WTC11 (cell line): ENCODE measurements around the gene POLE4. TPM values are rescaled to one million over a fixed set of nuclear protein-coding genes. Genes with fewer than 3 reads are reported as not detected.

Experiments used
- ATAC-seq: fragments of 200-7000 bp; cut with Tn5 transposase; 2 replicates; pipeline ENCODE4 v1.10.0; 2021; ENCODE audit warnings: mild to moderate bottlenecking, moderate library complexity
- CTCF ChIA-PET: fragments of 300-600 bp; sonication (Branson Sonifier 250); formaldehyde crosslinking; loops from one replicate; lab custom pipeline; 2021; ENCODE audit warnings: antibody characterized with exemption; lab: Charles Lee
- POLR2A ChIA-PET: fragments of 350-600 bp; sonication (Branson Sonifier 250); formaldehyde crosslinking; loops from one replicate; lab custom pipeline; 2021; ENCODE audit warnings: antibody characterized with exemption; lab: Charles Lee
- DNase-seq: peaks from one replicate; pipeline ENCODE4 v3.0.0; 2021; ENCODE audit warnings: low spot score
- H3K27ac Mint-ChIP-seq: 2 replicates; pipeline ENCODE4 v1.8.0; 2021; ENCODE audit warnings: mixed read lengths
- H3K27me3 Mint-ChIP-seq: 2 replicates; pipeline ENCODE4 v1.8.0; 2021; ENCODE audit warnings: low read depth, mild to moderate bottlenecking, moderate library complexity, mixed read lengths
- H3K36me3 Mint-ChIP-seq: 2 replicates; pipeline ENCODE4 v1.8.0; 2021; ENCODE audit warnings: mixed read lengths
- H3K4me1 Mint-ChIP-seq: 2 replicates; pipeline ENCODE4 v1.8.0; 2022; ENCODE audit warnings: mixed read lengths
- H3K4me3 Mint-ChIP-seq: 2 replicates; pipeline ENCODE4 v1.8.0; 2021; ENCODE audit warnings: mild to moderate bottlenecking, moderate library complexity, mixed read lengths
- H3K9me3 Mint-ChIP-seq: 2 replicates; pipeline ENCODE4 v1.8.0; 2021; ENCODE audit warnings: mixed read lengths
- CREB1 ChIP-seq: sonication (generic); formaldehyde crosslinking; IDR thresholded peaks from 2 replicates; pipeline ENCODE4 v1.8.0; 2023; ENCODE audit warnings: mild to moderate bottlenecking, missing genetic modification reagents
- ELF4 ChIP-seq: sonication (generic); formaldehyde crosslinking; IDR thresholded peaks from 2 replicates; pipeline ENCODE4 v1.8.1; 2022; ENCODE audit warnings: low read depth, mild to moderate bottlenecking, moderate library complexity, missing genetic modification reagents
- ESRRA ChIP-seq: sonication (generic); formaldehyde crosslinking; IDR thresholded peaks from 2 replicates; pipeline ENCODE4 v1.8.1; 2022; ENCODE audit warnings: mild to moderate bottlenecking, missing genetic modification reagents, borderline replicate concordance
- FOXK1 ChIP-seq: sonication (generic); formaldehyde crosslinking; IDR thresholded peaks from 2 replicates; pipeline ENCODE4 v1.8.0; 2022; ENCODE audit warnings: mild to moderate bottlenecking, moderate library complexity, missing genetic modification reagents
- GRHL2 ChIP-seq: fragments of 250-450 bp; sonication (Bioruptor Pico); IDR thresholded peaks from 2 replicates; pipeline ENCODE4 v1.8.0; 2022; ENCODE audit warnings: mild to moderate bottlenecking, moderate library complexity; ENCODE audit not compliant: insufficient replicate concordance, severe bottlenecking
- JAZF1 ChIP-seq: fragments of 250-450 bp; sonication (Bioruptor Pico); IDR thresholded peaks from 2 replicates; pipeline ENCODE4 v1.9.0; 2021; ENCODE audit warnings: moderate library complexity, mild to moderate bottlenecking, inconsistent platforms
- KAT7 ChIP-seq: sonication (generic); formaldehyde crosslinking; IDR thresholded peaks from 2 replicates; pipeline ENCODE4 v1.8.1; 2023; ENCODE audit warnings: missing genetic modification reagents, mild to moderate bottlenecking, borderline replicate concordance
- MXD4 ChIP-seq: fragments of 250-450 bp; sonication (Bioruptor Pico); IDR thresholded peaks from 2 replicates; pipeline ENCODE4 v1.8.0; 2021; ENCODE audit warnings: mild to moderate bottlenecking, moderate library complexity, borderline replicate concordance
- NR1H2 ChIP-seq: sonication (generic); formaldehyde crosslinking; IDR thresholded peaks from 2 replicates; pipeline ENCODE4 v1.9.0; 2021; ENCODE audit warnings: mild to moderate bottlenecking, moderate library complexity, missing genetic modification reagents
- OVOL2 ChIP-seq: fragments of 250-450 bp; sonication (Bioruptor Pico); IDR thresholded peaks from 2 replicates; pipeline ENCODE4 v1.9.0; 2021; ENCODE audit warnings: mild to moderate bottlenecking, borderline replicate concordance
- SOX15 ChIP-seq: fragments of 250-450 bp; sonication (Bioruptor Pico); IDR thresholded peaks from 2 replicates; pipeline ENCODE4 v1.9.0; 2021; ENCODE audit warnings: mild to moderate bottlenecking
- ZNF219 ChIP-seq: sonication (generic); formaldehyde crosslinking; IDR thresholded peaks from 2 replicates; pipeline ENCODE4 v1.8.0; 2023; ENCODE audit warnings: missing genetic modification reagents, mild to moderate bottlenecking, borderline replicate concordance
- ZNF232 ChIP-seq: sonication (generic); formaldehyde crosslinking; IDR thresholded peaks from 2 replicates; pipeline ENCODE4 v1.8.0; 2022; ENCODE audit warnings: mild to moderate bottlenecking, missing genetic modification reagents
- ZNF317 ChIP-seq: sonication (generic); formaldehyde crosslinking; IDR thresholded peaks from 2 replicates; pipeline ENCODE4 v1.8.1; 2023; ENCODE audit warnings: low read depth, mild to moderate bottlenecking, moderate library complexity, missing genetic modification reagents, borderline replicate concordance
- ZNF396 ChIP-seq: fragments of 250-450 bp; sonication (Bioruptor Pico); IDR thresholded peaks from 2 replicates; pipeline ENCODE4 v1.8.0; 2021; ENCODE audit warnings: mild to moderate bottlenecking, moderate library complexity, borderline replicate concordance
- ZNF416 ChIP-seq: fragments of 250-450 bp; sonication (Bioruptor Pico); IDR thresholded peaks from 2 replicates; pipeline ENCODE4 v1.9.0; 2021; ENCODE audit warnings: mild to moderate bottlenecking, inconsistent platforms
- total RNA-seq: library from RNA; stranded (reverse); gene quantifications from 3 replicates; pipeline ENCODE4 v1.2.3, GENCODE V29; 2021
- TF ChIP-seq, protein P1 (sequence below): fragments of 250-450 bp; sonication (Bioruptor Pico); IDR thresholded peaks from 2 replicates; pipeline ENCODE4 v1.9.0; 2021; ENCODE audit warnings: mild to moderate bottlenecking
- TF ChIP-seq, protein P2 (sequence below): sonication (generic); formaldehyde crosslinking; IDR thresholded peaks from 2 replicates; pipeline ENCODE4 v1.8.1; 2022; ENCODE audit warnings: missing genetic modification reagents, borderline replicate concordance
- TF ChIP-seq, protein P3 (sequence below): sonication (generic); formaldehyde crosslinking; IDR thresholded peaks from 2 replicates; pipeline ENCODE4 v1.8.1; 2022; ENCODE audit warnings: mild to moderate bottlenecking, moderate library complexity, missing genetic modification reagents
- TF ChIP-seq, protein P4 (sequence below): sonication (generic); formaldehyde crosslinking; IDR thresholded peaks from 2 replicates; pipeline ENCODE4 v1.8.1; 2022; ENCODE audit warnings: low read depth, mild to moderate bottlenecking, moderate library complexity, missing genetic modification reagents, borderline replicate concordance
- TF ChIP-seq, protein P5 (sequence below): sonication (generic); formaldehyde crosslinking; IDR thresholded peaks from 2 replicates; pipeline ENCODE4 v1.8.0; 2022; ENCODE audit warnings: mild to moderate bottlenecking, missing genetic modification reagents
- TF ChIP-seq, protein P6 (sequence below): sonication (generic); formaldehyde crosslinking; IDR thresholded peaks from 2 replicates; pipeline ENCODE4 v1.8.1; 2022; ENCODE audit warnings: low read depth, missing genetic modification reagents, borderline replicate concordance
- TF ChIP-seq, protein P7 (sequence below): fragments of 250-450 bp; sonication (Bioruptor Pico); IDR thresholded peaks from 2 replicates; pipeline ENCODE4 v2.1.2; 2022; ENCODE audit warnings: mild to moderate bottlenecking, moderate library complexity
- TF ChIP-seq, protein P8 (sequence below): sonication (generic); formaldehyde crosslinking; IDR thresholded peaks from 2 replicates; pipeline ENCODE4 v1.8.1; 2023; ENCODE audit warnings: mild to moderate bottlenecking, missing genetic modification reagents

POLE4 gene
- total RNA-seq, 1 experiment from 2014 or later = 31.5 TPM

DNA sequence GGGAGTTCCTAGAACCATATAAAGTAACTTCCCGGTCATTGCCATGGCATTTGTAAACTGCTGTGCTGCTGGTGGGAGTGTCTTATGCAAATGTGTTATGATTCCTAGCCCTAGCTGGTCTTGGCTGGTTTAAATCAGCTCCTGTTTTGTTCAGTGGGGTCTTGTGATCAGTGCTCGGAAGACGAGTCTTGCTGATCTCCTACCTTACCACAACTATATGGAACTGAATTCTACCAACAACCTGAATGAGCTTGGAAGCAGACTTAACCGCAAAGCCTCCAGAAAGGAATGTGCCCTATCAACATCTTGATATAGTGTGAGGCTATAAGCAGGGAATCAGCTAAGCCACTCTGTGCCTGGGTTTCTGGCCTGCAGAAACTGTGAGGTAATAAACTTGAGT lies 33.5 kb downstream of the POLE4 start:
- POLR2A ChIA-PET = no interaction called here
- Mint-ChIP-seq H3K4me3 (no peak overlapping the region), H3K36me3 (no peaks in the 10 kb centered on the region), H3K9me3 (peaks cover 3% of the 10 kb centered on the region; the same call in 1 of the 2 replicates), H3K27ac (no peak overlapping the region; the same call in 1 of the 2 replicates), H3K27me3 (no peaks in the 10 kb centered on the region), H3K4me1 (peaks cover 27% of the 10 kb centered on the region)
- ATAC-seq (peak; percentile 55), DNase-seq (no peak)
- TF ChIP-seq, protein P1, sequence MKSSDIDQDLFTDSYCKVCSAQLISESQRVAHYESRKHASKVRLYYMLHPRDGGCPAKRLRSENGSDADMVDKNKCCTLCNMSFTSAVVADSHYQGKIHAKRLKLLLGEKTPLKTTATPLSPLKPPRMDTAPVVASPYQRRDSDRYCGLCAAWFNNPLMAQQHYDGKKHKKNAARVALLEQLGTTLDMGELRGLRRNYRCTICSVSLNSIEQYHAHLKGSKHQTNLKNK (CRISPR knock-in tag) = no peak
- TF ChIP-seq, protein P2, sequence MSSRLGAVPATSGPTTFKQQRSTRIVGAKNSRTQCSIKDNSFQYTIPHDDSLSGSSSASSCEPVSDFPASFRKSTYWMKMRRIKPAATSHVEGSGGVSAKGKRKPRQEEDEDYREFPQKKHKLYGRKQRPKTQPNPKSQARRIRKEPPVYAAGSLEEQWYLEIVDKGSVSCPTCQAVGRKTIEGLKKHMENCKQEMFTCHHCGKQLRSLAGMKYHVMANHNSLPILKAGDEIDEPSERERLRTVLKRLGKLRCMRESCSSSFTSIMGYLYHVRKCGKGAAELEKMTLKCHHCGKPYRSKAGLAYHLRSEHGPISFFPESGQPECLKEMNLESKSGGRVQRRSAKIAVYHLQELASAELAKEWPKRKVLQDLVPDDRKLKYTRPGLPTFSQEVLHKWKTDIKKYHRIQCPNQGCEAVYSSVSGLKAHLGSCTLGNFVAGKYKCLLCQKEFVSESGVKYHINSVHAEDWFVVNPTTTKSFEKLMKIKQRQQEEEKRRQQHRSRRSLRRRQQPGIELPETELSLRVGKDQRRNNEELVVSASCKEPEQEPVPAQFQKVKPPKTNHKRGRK = no peak
- TF ChIP-seq KAT7 (CRISPR knock-in tag) (no peak), ZNF416 (no peak), ELF4 (no peak)
- CTCF ChIA-PET = interaction anchor here (0.9 to 1.6 kb wide), 2 partner anchors 16 to 73 kb away, joined by 3 to 5 read pairs; no protein-coding TSS in a partner anchor

DNA sequence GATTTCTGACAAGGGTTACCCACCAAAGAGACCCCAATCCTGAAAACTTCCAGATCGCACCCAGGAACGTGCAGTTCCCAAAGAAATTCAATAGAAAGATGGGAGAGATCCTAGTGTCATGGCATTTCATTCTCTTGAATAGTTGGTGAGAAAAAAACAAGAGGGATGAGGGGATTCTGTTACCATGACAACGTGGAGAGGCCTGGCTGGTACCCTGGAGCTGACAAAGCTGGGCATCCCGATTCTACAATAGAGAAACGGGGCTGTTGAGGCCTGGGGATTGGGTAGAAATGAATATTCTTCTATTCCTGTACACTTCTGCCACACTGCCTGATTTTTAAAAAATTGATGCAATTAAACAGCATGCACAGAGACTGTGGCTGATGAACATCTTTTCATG lies 41.0 kb downstream of the POLE4 start:
- H3K4me3 Mint-ChIP-seq = no peak overlapping the region
- ATAC-seq = no peak
- ChIA-PET CTCF (no interaction called here), POLR2A (no interaction called here)
- no peak overlapping the region for H3K27ac Mint-ChIP-seq
- no peaks in the 10 kb centered on the region for H3K27me3 Mint-ChIP-seq
- peaks cover 15% of the 10 kb centered on the region for H3K9me3 Mint-ChIP-seq
- TF ChIP-seq, protein P3, sequence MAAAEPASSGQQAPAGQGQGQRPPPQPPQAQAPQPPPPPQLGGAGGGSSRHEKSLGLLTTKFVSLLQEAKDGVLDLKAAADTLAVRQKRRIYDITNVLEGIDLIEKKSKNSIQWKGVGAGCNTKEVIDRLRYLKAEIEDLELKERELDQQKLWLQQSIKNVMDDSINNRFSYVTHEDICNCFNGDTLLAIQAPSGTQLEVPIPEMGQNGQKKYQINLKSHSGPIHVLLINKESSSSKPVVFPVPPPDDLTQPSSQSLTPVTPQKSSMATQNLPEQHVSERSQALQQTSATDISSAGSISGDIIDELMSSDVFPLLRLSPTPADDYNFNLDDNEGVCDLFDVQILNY = no peak
- TF ChIP-seq ZNF396 (CRISPR knock-in tag) (no peak), ZNF232 (CRISPR knock-in tag) (no peak), MXD4 (CRISPR knock-in tag) (no peak), ZNF317 (CRISPR knock-in tag) (no peak), SOX15 (no peak), JAZF1 (CRISPR knock-in tag) (no peak), OVOL2 (no peak)
- TF ChIP-seq, protein P4, sequence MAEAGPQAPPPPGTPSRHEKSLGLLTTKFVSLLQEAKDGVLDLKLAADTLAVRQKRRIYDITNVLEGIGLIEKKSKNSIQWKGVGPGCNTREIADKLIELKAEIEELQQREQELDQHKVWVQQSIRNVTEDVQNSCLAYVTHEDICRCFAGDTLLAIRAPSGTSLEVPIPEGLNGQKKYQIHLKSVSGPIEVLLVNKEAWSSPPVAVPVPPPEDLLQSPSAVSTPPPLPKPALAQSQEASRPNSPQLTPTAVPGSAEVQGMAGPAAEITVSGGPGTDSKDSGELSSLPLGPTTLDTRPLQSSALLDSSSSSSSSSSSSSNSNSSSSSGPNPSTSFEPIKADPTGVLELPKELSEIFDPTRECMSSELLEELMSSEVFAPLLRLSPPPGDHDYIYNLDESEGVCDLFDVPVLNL (CRISPR knock-in tag) = no peak
- TF ChIP-seq, protein P5, sequence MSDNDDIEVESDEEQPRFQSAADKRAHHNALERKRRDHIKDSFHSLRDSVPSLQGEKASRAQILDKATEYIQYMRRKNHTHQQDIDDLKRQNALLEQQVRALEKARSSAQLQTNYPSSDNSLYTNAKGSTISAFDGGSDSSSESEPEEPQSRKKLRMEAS (CRISPR knock-in tag) = no peak
- TF ChIP-seq, protein P6, sequence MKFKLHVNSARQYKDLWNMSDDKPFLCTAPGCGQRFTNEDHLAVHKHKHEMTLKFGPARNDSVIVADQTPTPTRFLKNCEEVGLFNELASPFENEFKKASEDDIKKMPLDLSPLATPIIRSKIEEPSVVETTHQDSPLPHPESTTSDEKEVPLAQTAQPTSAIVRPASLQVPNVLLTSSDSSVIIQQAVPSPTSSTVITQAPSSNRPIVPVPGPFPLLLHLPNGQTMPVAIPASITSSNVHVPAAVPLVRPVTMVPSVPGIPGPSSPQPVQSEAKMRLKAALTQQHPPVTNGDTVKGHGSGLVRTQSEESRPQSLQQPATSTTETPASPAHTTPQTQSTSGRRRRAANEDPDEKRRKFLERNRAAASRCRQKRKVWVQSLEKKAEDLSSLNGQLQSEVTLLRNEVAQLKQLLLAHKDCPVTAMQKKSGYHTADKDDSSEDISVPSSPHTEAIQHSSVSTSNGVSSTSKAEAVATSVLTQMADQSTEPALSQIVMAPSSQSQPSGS = no peak
- H3K36me3 Mint-ChIP-seq = peaks cover 13% of the 10 kb centered on the region
- DNase-seq = no peak
- peaks cover 16% of the 10 kb centered on the region for H3K4me1 Mint-ChIP-seq

DNA sequence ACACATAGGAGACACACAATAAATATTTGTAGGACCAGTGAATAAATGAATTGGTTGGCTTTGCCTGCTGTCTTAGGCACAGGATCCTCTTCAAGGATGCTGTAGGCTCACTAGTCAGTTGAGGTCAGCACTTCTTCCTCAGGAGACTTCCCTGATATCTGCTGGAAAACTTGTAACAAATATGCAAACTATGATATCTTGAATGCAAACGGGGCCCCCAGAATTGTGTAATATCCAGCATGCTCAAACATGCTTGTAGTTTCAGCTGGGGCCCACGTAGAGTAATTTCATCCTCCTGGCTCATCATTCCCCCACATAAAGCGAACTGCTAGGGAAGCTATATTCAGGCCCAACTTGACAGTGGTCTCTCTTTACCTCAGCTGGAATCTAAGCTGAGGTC lies 43.6 kb downstream of the POLE4 start:
- Mint-ChIP-seq H3K27me3 (no peaks in the 10 kb centered on the region), H3K9me3 (peaks cover 19% of the 10 kb centered on the region), H3K4me1 (no peaks in the 10 kb centered on the region), H3K4me3 (no peak overlapping the region), H3K27ac (no peak overlapping the region), H3K36me3 (peaks cover 13% of the 10 kb centered on the region)
- ChIA-PET POLR2A (no interaction called here), CTCF (interaction anchor here (1.4 kb wide), 1 partner anchor 81 kb away, joined by 3 read pairs; no protein-coding TSS in a partner anchor)
- DNase-seq (no peak), ATAC-seq (no peak)
- no peak for TF ChIP-seq NR1H2 (CRISPR knock-in tag)
- TF ChIP-seq, protein P7, sequence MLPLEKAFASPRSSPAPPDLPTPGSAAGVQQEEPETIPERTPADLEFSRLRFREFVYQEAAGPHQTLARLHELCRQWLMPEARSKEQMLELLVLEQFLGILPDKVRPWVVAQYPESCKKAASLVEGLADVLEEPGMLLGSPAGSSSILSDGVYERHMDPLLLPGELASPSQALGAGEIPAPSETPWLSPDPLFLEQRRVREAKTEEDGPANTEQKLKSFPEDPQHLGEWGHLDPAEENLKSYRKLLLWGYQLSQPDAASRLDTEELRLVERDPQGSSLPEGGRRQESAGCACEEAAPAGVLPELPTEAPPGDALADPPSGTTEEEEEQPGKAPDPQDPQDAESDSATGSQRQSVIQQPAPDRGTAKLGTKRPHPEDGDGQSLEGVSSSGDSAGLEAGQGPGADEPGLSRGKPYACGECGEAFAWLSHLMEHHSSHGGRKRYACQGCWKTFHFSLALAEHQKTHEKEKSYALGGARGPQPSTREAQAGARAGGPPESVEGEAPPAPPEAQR (CRISPR knock-in tag) = no peak
- no peak for TF ChIP-seq ESRRA (CRISPR knock-in tag)
- no peak for TF ChIP-seq FOXK1
- TF ChIP-seq, protein P4 (CRISPR knock-in tag) = no peak
- TF ChIP-seq ZNF219 (CRISPR knock-in tag) = no peak
- TF ChIP-seq GRHL2 (CRISPR knock-in tag) = no peak
- no peak for TF ChIP-seq CREB1 (CRISPR knock-in tag)
- TF ChIP-seq, protein P8, sequence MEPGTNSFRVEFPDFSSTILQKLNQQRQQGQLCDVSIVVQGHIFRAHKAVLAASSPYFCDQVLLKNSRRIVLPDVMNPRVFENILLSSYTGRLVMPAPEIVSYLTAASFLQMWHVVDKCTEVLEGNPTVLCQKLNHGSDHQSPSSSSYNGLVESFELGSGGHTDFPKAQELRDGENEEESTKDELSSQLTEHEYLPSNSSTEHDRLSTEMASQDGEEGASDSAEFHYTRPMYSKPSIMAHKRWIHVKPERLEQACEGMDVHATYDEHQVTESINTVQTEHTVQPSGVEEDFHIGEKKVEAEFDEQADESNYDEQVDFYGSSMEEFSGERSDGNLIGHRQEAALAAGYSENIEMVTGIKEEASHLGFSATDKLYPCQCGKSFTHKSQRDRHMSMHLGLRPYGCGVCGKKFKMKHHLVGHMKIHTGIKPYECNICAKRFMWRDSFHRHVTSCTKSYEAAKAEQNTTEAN (CRISPR knock-in tag) = no peak
